Stimulated activated CD4-positive, alpha-beta T cell treated with anti-CD3 and anti-CD28 coated beads, Interleukin-12 subunit alpha, Interleukin-12 subunit beta, amount 100 ng/mL, for 24 hours (primary cell): ENCODE data around the gene UNC5B.
"Not testable (repeated sequence)": the region's sequence is repeated elsewhere in the genome, so short reads cannot be mapped to it uniquely, and the experiment has no call there.

Experiments used
- DNase-seq, 2 experiments: peaks; one replicate each; pipeline ENCODE4 v3.0.0-alpha.2; 2020; ENCODE audit warnings: low read depth in 2 of 2

UNC5B gene

GRCh38 chr10:71267508-71268240 lies 55.3 kb downstream of the UNC5B start:
- no peak for DNase-seq

- DNase-seq, result no peak
Measured at GRCh38 chr10:71268247-71268691, 55.9 kb downstream of the UNC5B start.

- DNase-seq, result no peak
Measured at GRCh38 chr10:71268758-71269157, 56.4 kb downstream of the UNC5B start.

- no peak for DNase-seq
Measured at GRCh38 chr10:71269301-71270288, 57.2 kb downstream of the UNC5B start.

- peak in 1 of 2 experiments; percentile 31 for DNase-seq
Measured at GRCh38 chr10:71270301-71271220, 58.2 kb downstream of the UNC5B start.

GRCh38 chr10:71271662-71272055 lies 59.3 kb downstream of the UNC5B start:
- DNase-seq, result no peak

- DNase-seq, result no peak
Measured at GRCh38 chr10:71272056-71272771, 59.8 kb downstream of the UNC5B start.

- not testable (repeated sequence) for DNase-seq
Measured at GRCh38 chr10:71272974-71273373, 60.6 kb downstream of the UNC5B start.

- no peak for DNase-seq
Measured at GRCh38 chr10:71273506-71273905, 61.1 kb downstream of the UNC5B start.

- DNase-seq, result no peak
Measured at GRCh38 chr10:71274901-71275796, 62.8 kb downstream of the UNC5B start.

- no peak for DNase-seq
Measured at GRCh38 chr10:71276873-71277272, 64.5 kb downstream of the UNC5B start.

GRCh38 chr10:71277914-71278665 lies 65.7 kb downstream of the UNC5B start:
- DNase-seq, result no peak

- DNase-seq, result no peak
Measured at GRCh38 chr10:71278691-71279588, 66.6 kb downstream of the UNC5B start.

GRCh38 chr10:71279590-71280170 lies 67.3 kb downstream of the UNC5B start:
- no peak for DNase-seq

GRCh38 chr10:71280216-71280615 lies 67.8 kb downstream of the UNC5B start:
- no peak for DNase-seq

GRCh38 chr10:71280825-71281224 lies 68.5 kb downstream of the UNC5B start:
- no peak for DNase-seq

- no peak for DNase-seq
Measured at GRCh38 chr10:71281646-71282322, 69.4 kb downstream of the UNC5B start.
